Amniotic stem cell (primary cell): ENCODE results near the gene LRRC34.

Source experiments
- DNase-seq: peaks from one replicate; lab custom pipeline; 2025; lab: John Stamatoyannopoulos, UW

LRRC34 gene

GRCh38 chr3:169812332-169813235 is at the start of gene LRRC34, which contains the start of gene LRRIQ4:
Gene LRRC34, minus strand, starts transcription at chr3:169812904. Its CDS starts 356 bp downstream, at chr3:169812548.
Gene LRRIQ4, plus strand, starts transcription at chr3:169812870. Its CDS starts 9,052 bp downstream, at chr3:169821922.
- DNase-seq, result peak; percentile 19

- DNase-seq, result no peak
Observed at GRCh38 chr3:169861871-169862270, 49.2 kb upstream of the LRRC34 start.

- DNase-seq, result no peak
Observed at GRCh38 chr3:169857811-169858210, 45.1 kb upstream of the LRRC34 start.

GRCh38 chr3:169855514-169855913 is 42.8 kb upstream of the LRRC34 start:
- no peak for DNase-seq

- DNase-seq, result no peak
Observed at GRCh38 chr3:169850618-169851017, 37.9 kb upstream of the LRRC34 start.

GRCh38 chr3:169848741-169849140 is 36.0 kb upstream of the LRRC34 start:
- DNase-seq, result no peak

GRCh38 chr3:169847896-169848295 is 35.2 kb upstream of the LRRC34 start:
- DNase-seq, result no peak

- peak; percentile 21 for DNase-seq
Observed at GRCh38 chr3:169846458-169847193, 33.9 kb upstream of the LRRC34 start.

- no peak for DNase-seq
Observed at GRCh38 chr3:169842960-169843359, 30.3 kb upstream of the LRRC34 start.

- DNase-seq, result no peak
Observed at GRCh38 chr3:169841171-169841570, 28.5 kb upstream of the LRRC34 start.

- DNase-seq, result no peak
Observed at GRCh38 chr3:169838511-169839030, 25.9 kb upstream of the LRRC34 start.

GRCh38 chr3:169836942-169837275 is 24.2 kb upstream of the LRRC34 start:
- no peak for DNase-seq

- DNase-seq, result no peak
Observed at GRCh38 chr3:169836078-169836941, 23.6 kb upstream of the LRRC34 start.

GRCh38 chr3:169835533-169835932 is 22.8 kb upstream of the LRRC34 start:
- DNase-seq, result no peak

GRCh38 chr3:169827712-169828111 is 15.0 kb upstream of the LRRC34 start:
- DNase-seq, result no peak

GRCh38 chr3:169825316-169825715 is 12.6 kb upstream of the LRRC34 start:
- no peak for DNase-seq

- no peak for DNase-seq
Observed at GRCh38 chr3:169822983-169823382, 10.3 kb upstream of the LRRC34 start.

GRCh38 chr3:169822540-169822939 is 9.8 kb upstream of the LRRC34 start:
- no peak for DNase-seq

- no peak for DNase-seq
Observed at GRCh38 chr3:169822091-169822490, 9.4 kb upstream of the LRRC34 start.

GRCh38 chr3:169818316-169818715 is 5.6 kb upstream of the LRRC34 start:
- DNase-seq, result no peak

GRCh38 chr3:169815590-169816150 is 3.0 kb upstream of the LRRC34 start:
- DNase-seq, result no peak
